Pons (tissue), 1 donor: Measurements from ENCODE around the gene UNKL.

Experiments
- DNase-seq: peaks from one replicate; pipeline ENCODE4 v3.0.0-alpha.2; 2016; ENCODE audit warnings: low spot score

The UNKL gene

GRCh38 chr16:1375741-1376410 lies 38.6 kb downstream of the UNKL start:
- no peak for DNase-seq

- no peak for DNase-seq
Measured at GRCh38 chr16:1375298-1375640, 39.2 kb downstream of the UNKL start.

GRCh38 chr16:1374418-1375297 lies 39.8 kb downstream of the UNKL start:
- DNase-seq = no peak

GRCh38 chr16:1372292-1372950 lies 42.1 kb downstream of the UNKL start:
- no peak for DNase-seq

- no peak for DNase-seq
Measured at GRCh38 chr16:1371054-1371978, 43.2 kb downstream of the UNKL start.

GRCh38 chr16:1367486-1368174 lies 46.9 kb downstream of the UNKL start:
- no peak for DNase-seq

GRCh38 chr16:1366712-1367299 lies 47.7 kb downstream of the UNKL start:
- DNase-seq = no peak

GRCh38 chr16:1366060-1366711 lies 48.3 kb downstream of the UNKL start:
- no peak for DNase-seq

GRCh38 chr16:1364510-1364909 lies 50.0 kb downstream of the UNKL start:
- no peak for DNase-seq

- no peak for DNase-seq
Measured at GRCh38 chr16:1363501-1364041, 50.9 kb downstream of the UNKL start.

- DNase-seq = no peak
Measured at GRCh38 chr16:1362807-1363206, 51.7 kb downstream of the UNKL start.

- no peak for DNase-seq
Measured at GRCh38 chr16:1361685-1362360, 52.7 kb downstream of the UNKL start.

GRCh38 chr16:1357906-1358566 lies 56.5 kb downstream of the UNKL start:
- DNase-seq = no peak

GRCh38 chr16:1356061-1356900 lies 58.2 kb downstream of the UNKL start:
- no peak for DNase-seq

GRCh38 chr16:1355591-1355990 lies 58.9 kb downstream of the UNKL start:
- no peak for DNase-seq

- DNase-seq = no peak
Measured at GRCh38 chr16:1354815-1355540, 59.5 kb downstream of the UNKL start.
